Natural killer cell (primary cell): ENCODE data around the gene RAD51B. TPM values are rescaled to one million over a fixed set of nuclear protein-coding genes. Genes with fewer than 3 reads are reported as not detected.

Experiments used
- ATAC-seq, 3 donors: fragments of 150-1000 bp in 2 of 3; fragments of 200-7000 bp in 1 of 3; cut with Tn5 transposase; 1 replicate in 1 of 3; 2 replicates in 2 of 3; pipeline ENCODE4 v1.10.0; 2021; ENCODE audit warnings: mild to moderate bottlenecking in 2 of 3, moderate library complexity in 2 of 3
- DNase-seq, 2 donors: peaks; one replicate each; pipeline versions ENCODE4 v3.0.0 to v3.0.0-alpha.2; 2013 to 2021; ENCODE audit warnings: mixed read lengths in 1 of 2
- H3K27ac ChIP-seq: one replicate; pipeline ENCODE4 v1.5.1; 2013; ENCODE audit warnings: mild to moderate bottlenecking, low read length
- H3K27me3 ChIP-seq: one replicate; pipeline ENCODE4 v1.6.1; 2013; ENCODE audit warnings: low read length; ENCODE audit not compliant: control insufficient read depth, insufficient read depth
- H3K36me3 ChIP-seq: one replicate; pipeline ENCODE4 v1.6.1; 2013; ENCODE audit warnings: low read length; ENCODE audit not compliant: control insufficient read depth, insufficient read depth
- H3K4me1 ChIP-seq: one replicate; pipeline ENCODE4 v1.6.1; 2013; ENCODE audit warnings: low read length; ENCODE audit not compliant: control insufficient read depth, insufficient read depth
- H3K4me3 ChIP-seq: one replicate; pipeline ENCODE4 v1.5.1; 2013; ENCODE audit warnings: low read length
- H3K9me3 ChIP-seq: one replicate; pipeline ENCODE4 v1.6.1; 2013; ENCODE audit warnings: low read length; ENCODE audit not compliant: control insufficient read depth, insufficient read depth
- H3K27ac Mint-ChIP-seq, 2 donors: one replicate each; pipeline ENCODE4 v1.8.0; 2022; ENCODE audit warnings: mild to moderate bottlenecking in 2 of 2, mixed read lengths in 2 of 2, moderate library complexity in 1 of 2
- H3K27me3 Mint-ChIP-seq, 2 donors: one replicate each; pipeline ENCODE4 v1.8.0; 2022; ENCODE audit warnings: low read depth in 2 of 2, mixed read lengths in 2 of 2
- H3K36me3 Mint-ChIP-seq: one replicate; pipeline ENCODE4 v1.8.0; 2022; ENCODE audit warnings: mixed read lengths
- H3K4me1 Mint-ChIP-seq, 2 donors: one replicate each; pipeline ENCODE4 v1.8.0; 2022; ENCODE audit warnings: mixed read lengths in 2 of 2
- H3K4me3 Mint-ChIP-seq: one replicate; pipeline ENCODE4 v1.8.0; 2022; ENCODE audit warnings: mild to moderate bottlenecking, moderate library complexity, mixed read lengths
- H3K9me3 Mint-ChIP-seq, 2 donors: one replicate each; pipeline ENCODE4 v1.8.0; 2022; ENCODE audit warnings: mixed read lengths in 2 of 2
- WGBS: methylation state at CpG from one replicate; pipeline ENCODE4 v1.1.7; 2013; ENCODE audit warnings: missing lambda C conversion rate; ENCODE audit not compliant: insufficient coverage; 5-methylcytosine and 5-hydroxymethylcytosine counted together
- intact Hi-C: fragments of 100-400 bp; cut with micrococcal nuclease; formaldehyde crosslinking; loops from one replicate; pipeline ENCODE4 v1.14.2; 2022
- total RNA-seq, 4 donors: library from RNA; stranded (reverse); fragments of 120-200 nt in 1 of 4; gene quantifications; one replicate each; pipeline versions ENCODE4 v1.2.3 to v1.2.4, GENCODE V29; 2013 to 2022
- TF ChIP-seq, protein P1 (sequence below): fragments of 200-600 bp; IDR thresholded peaks from one replicate; pipeline ENCODE4 v1.8.0; 2022; ENCODE audit warnings: antibody characterized with exemption

Gene RAD51B
- total RNA-seq, 3 donors from 2014 or later (not counting 1 experiment from before 2014, with no cell fraction given), result 28.1 to 37.6 (median 28.6) TPM

DNA sequence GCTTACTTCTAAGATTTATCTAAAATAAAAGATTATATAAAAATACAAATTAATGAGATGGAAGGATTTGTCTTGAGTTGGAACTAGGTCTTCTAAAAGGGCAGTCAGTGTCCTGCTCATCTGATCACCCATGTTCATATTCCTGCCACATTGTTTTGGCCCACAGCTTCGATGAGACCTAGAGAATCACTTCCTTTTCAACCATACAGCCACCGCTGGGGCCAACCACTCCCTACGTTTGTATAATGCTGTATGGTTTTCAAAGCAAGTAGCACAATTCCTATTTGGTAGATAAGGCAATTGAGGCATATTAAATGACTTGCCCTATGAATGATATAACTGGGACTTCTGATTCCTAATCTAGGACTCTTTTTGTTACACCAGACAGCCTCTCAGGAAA lies 723.9 kb downstream of the RAD51B start:
- TF ChIP-seq, protein P1, sequence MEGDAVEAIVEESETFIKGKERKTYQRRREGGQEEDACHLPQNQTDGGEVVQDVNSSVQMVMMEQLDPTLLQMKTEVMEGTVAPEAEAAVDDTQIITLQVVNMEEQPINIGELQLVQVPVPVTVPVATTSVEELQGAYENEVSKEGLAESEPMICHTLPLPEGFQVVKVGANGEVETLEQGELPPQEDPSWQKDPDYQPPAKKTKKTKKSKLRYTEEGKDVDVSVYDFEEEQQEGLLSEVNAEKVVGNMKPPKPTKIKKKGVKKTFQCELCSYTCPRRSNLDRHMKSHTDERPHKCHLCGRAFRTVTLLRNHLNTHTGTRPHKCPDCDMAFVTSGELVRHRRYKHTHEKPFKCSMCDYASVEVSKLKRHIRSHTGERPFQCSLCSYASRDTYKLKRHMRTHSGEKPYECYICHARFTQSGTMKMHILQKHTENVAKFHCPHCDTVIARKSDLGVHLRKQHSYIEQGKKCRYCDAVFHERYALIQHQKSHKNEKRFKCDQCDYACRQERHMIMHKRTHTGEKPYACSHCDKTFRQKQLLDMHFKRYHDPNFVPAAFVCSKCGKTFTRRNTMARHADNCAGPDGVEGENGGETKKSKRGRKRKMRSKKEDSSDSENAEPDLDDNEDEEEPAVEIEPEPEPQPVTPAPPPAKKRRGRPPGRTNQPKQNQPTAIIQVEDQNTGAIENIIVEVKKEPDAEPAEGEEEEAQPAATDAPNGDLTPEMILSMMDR, result no peak
- H3K27ac Mint-ChIP-seq, result no peak overlapping the region
- Histone ChIP-seq H3K36me3 (no peaks in the 10 kb centered on the region), H3K4me1 (no peaks in the 10 kb centered on the region), H3K27me3 (no peaks in the 10 kb centered on the region), H3K9me3 (no peaks in the 10 kb centered on the region), H3K27ac (no peak overlapping the region), H3K4me3 (no peak overlapping the region)
- WGBS, result 85% methylated on average over 3 of the region's 3 CpGs
- intact Hi-C loops, result no loop called here
- H3K9me3 Mint-ChIP-seq, result no peaks in the 10 kb centered on the region
- H3K4me3 Mint-ChIP-seq, result no peak overlapping the region
- no peaks in the 10 kb centered on the region for H3K27me3 Mint-ChIP-seq
- ATAC-seq (no peak), DNase-seq (no peak)
- H3K36me3 Mint-ChIP-seq, result no peaks in the 10 kb centered on the region
- no peaks in the 10 kb centered on the region for H3K4me1 Mint-ChIP-seq

DNA sequence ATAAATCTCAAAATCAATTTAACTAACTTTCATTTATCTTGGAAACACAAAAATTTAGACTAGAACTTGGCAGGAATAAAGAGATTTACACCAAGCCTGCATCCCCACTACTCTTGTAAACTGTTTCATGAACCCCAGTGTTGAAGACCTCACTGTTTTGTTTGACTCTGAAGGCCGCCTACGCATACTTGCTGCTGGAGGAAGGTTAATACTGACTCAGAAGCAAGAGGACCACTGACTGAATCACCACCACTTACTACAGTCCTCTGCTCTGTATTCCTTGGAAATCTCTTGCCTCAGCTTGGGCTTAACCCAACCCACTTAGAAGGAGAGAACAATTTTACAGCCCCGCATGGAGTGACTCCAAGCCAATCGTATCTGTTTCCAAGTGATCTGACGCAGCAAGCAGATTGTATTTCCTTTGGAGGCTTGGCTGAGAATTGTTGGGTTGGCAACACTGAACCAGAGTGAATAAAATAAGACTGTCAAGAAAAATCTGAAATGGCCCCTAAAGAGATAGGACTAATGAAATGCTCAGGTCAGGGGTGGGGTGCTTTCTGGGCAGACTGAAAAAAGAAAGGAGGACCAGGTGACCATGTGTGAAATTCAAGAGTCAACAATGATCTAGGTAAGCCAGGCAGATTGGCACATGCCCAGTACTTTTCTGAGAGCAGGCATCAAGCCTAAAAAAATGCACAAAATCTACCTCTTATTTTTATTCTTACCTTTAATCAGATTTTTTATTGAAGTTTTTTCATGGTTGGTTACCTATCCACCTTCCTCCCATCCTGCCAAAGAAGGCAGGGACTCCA lies 724.7 kb downstream of the RAD51B start:
- no peaks in the 10 kb centered on the region for H3K27me3 Mint-ChIP-seq
- Histone ChIP-seq H3K27me3 (no peaks in the 10 kb centered on the region), H3K4me1 (no peaks in the 10 kb centered on the region), H3K9me3 (no peaks in the 10 kb centered on the region), H3K27ac (no peak overlapping the region), H3K36me3 (no peaks in the 10 kb centered on the region), H3K4me3 (no peak overlapping the region)
- intact Hi-C loops, result no loop called here
- no peaks in the 10 kb centered on the region for H3K9me3 Mint-ChIP-seq
- DNase-seq, result no peak
- no peak for ATAC-seq
- TF ChIP-seq, protein P1, result no peak
- H3K27ac Mint-ChIP-seq, result no peak overlapping the region
- no peaks in the 10 kb centered on the region for H3K36me3 Mint-ChIP-seq
- no peak overlapping the region for H3K4me3 Mint-ChIP-seq
- WGBS, result 94% methylated on average over 5 of the region's 5 CpGs
- H3K4me1 Mint-ChIP-seq, result no peaks in the 10 kb centered on the region

DNA sequence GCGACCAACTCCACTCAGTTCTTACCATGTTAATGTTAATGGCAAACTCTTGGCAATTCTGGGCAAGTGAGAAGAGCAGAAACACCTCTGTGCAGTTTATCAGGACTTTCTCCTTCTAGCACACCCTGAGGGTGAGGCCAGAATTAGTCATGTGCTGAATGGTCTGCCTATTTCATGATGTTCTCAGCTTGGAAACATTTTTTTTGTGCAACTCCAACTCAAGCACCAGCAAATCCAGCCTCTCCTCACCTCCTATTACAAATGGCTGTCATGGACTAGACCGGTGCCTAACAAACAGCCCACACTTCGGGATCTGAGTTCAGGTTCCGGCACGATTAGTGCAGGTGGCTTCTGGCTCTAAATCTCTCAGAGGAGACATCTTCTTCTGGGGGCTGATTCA lies 727.3 kb downstream of the RAD51B start:
- Mint-ChIP-seq H3K4me3 (no peak overlapping the region), H3K36me3 (no peaks in the 10 kb centered on the region), H3K9me3 (no peaks in the 10 kb centered on the region), H3K27me3 (no peaks in the 10 kb centered on the region), H3K27ac (no peak overlapping the region), H3K4me1 (peaks cover 0 to 5% of the 10 kb centered on the region in 2 donors)
- Histone ChIP-seq H3K9me3 (no peaks in the 10 kb centered on the region), H3K4me1 (no peaks in the 10 kb centered on the region), H3K27ac (no peak overlapping the region), H3K4me3 (no peak overlapping the region), H3K27me3 (no peaks in the 10 kb centered on the region), H3K36me3 (no peaks in the 10 kb centered on the region)
- DNase-seq, result no peak
- 94% methylated on average over 5 of the region's 5 CpGs for WGBS
- ATAC-seq, result no peak
- TF ChIP-seq, protein P1, result no peak
- intact Hi-C loops, result no loop called here
